GM21825 (cell line): ENCODE results near the gene GPR132.
"Not testable (repeated sequence)": the region's sequence is repeated elsewhere in the genome, so short reads cannot be mapped to it uniquely, and the experiment has no call there.

ENCODE experiments used
- ATAC-seq: cut with Tn5 transposase; IDR thresholded peaks from one replicate; pipeline ENCODE4 v1.9.1; 2021; ENCODE audit warnings: mild to moderate bottlenecking, moderate library complexity; ENCODE audit not compliant: unreplicated experiment

Gene GPR132

GRCh38 chr14:105076296-105076804 lies 11.1 kb upstream of the GPR132 start:
- no peak for ATAC-seq

- ATAC-seq = peak; percentile 47
These were observed 10.4 kb upstream of the GPR132 start for GRCh38 chr14:105075379-105076295.

- ATAC-seq = no peak
These were observed 9.4 kb upstream of the GPR132 start for GRCh38 chr14:105074601-105075053.

- no peak for ATAC-seq
These were observed 8.7 kb upstream of the GPR132 start for GRCh38 chr14:105073720-105074600.

GRCh38 chr14:105072892-105073719 lies 7.9 kb upstream of the GPR132 start:
- no peak for ATAC-seq

GRCh38 chr14:105072381-105072861 lies 7.2 kb upstream of the GPR132 start:
- ATAC-seq = no peak

GRCh38 chr14:105071942-105072341 lies 6.7 kb upstream of the GPR132 start:
- ATAC-seq = no peak

- no peak for ATAC-seq
These were observed 6.1 kb upstream of the GPR132 start for GRCh38 chr14:105071326-105071725.

- no peak for ATAC-seq
These were observed 5.5 kb upstream of the GPR132 start for GRCh38 chr14:105070760-105071137.

GRCh38 chr14:105069871-105070759 lies 4.9 kb upstream of the GPR132 start:
- peak; percentile 40 for ATAC-seq

GRCh38 chr14:105069522-105069870 lies 4.3 kb upstream of the GPR132 start:
- no peak for ATAC-seq

GRCh38 chr14:105068818-105069217 lies 3.6 kb upstream of the GPR132 start:
- ATAC-seq = no peak

GRCh38 chr14:105067969-105068301 lies 2.7 kb upstream of the GPR132 start:
- no peak for ATAC-seq

- no peak for ATAC-seq
These were observed 2.1 kb upstream of the GPR132 start for GRCh38 chr14:105067140-105067968.

GRCh38 chr14:105066240-105067071 lies 1.2 kb upstream of the GPR132 start:
- ATAC-seq = no peak

- ATAC-seq = no peak
These were observed 498 bp downstream of the GPR132 start for GRCh38 chr14:105064721-105065143.

GRCh38 chr14:105064001-105064400 lies 1.2 kb downstream of the GPR132 start:
- no peak for ATAC-seq

- not testable (repeated sequence) for ATAC-seq
These were observed 1.7 kb downstream of the GPR132 start for GRCh38 chr14:105063506-105063905.
